NCI-H82 (cell line): ENCODE measurements around the gene FBXO34.
A peak's percentile ranks its signal among the peaks of the same experiment; 100 is the strongest.

Source experiments
- DNase-seq: peaks from one replicate; lab custom pipeline; 2025; lab: John Stamatoyannopoulos, UW

FBXO34 gene, protein sequence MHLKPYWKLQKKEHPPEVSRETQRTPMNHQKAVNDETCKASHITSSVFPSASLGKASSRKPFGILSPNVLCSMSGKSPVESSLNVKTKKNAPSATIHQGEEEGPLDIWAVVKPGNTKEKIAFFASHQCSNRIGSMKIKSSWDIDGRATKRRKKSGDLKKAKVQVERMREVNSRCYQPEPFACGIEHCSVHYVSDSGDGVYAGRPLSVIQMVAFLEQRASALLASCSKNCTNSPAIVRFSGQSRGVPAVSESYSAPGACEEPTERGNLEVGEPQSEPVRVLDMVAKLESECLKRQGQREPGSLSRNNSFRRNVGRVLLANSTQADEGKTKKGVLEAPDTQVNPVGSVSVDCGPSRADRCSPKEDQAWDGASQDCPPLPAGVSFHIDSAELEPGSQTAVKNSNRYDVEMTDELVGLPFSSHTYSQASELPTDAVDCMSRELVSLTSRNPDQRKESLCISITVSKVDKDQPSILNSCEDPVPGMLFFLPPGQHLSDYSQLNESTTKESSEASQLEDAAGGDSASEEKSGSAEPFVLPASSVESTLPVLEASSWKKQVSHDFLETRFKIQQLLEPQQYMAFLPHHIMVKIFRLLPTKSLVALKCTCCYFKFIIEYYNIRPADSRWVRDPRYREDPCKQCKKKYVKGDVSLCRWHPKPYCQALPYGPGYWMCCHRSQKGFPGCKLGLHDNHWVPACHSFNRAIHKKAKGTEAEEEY

DNA sequence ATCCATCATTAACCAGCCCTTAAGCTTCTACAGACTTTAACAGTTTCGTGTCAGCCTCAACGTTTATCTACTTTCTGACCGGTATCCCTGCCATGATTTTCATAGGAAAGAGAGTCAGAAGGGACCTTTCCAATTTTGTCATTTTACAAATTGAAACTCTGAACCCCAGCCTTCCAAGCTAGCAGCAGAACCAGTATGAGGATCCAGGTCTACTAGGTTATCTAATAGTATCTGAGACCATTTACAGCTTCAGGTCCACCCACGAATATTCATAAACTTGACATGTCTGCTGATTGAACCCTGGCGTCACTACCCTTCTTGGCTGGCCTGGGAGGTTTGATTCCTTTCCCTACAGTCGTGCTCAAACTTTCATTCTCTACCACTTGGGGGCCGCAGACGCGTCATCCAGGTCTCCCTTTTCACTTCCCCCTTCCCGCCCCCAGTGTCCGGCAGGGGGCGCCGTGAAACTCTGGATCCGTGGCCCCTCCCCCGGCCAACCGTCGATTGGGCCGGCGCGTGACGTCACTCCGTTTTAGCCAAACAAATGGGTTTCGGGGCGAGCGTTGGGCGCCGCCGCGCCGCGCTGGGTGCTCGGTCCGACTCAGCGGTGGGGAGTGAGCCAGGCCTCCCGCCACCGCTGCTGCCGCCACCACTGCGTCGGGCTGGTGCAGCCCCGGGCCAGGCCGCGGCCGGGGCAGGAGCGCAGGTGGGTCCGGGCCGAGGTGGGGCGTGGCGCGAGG lies at the start of gene FBXO34:
Gene FBXO34, plus strand, starts transcription at position 590 of the 740 bp plus-strand sequence. CDS start 78,970 bp downstream, outside the sequence.
- DNase-seq = peak; percentile 98

- DNase-seq = no peak
Observed at GRCh38 chr14:55221968-55222367, 49.3 kb upstream of the FBXO34 start.

DNA sequence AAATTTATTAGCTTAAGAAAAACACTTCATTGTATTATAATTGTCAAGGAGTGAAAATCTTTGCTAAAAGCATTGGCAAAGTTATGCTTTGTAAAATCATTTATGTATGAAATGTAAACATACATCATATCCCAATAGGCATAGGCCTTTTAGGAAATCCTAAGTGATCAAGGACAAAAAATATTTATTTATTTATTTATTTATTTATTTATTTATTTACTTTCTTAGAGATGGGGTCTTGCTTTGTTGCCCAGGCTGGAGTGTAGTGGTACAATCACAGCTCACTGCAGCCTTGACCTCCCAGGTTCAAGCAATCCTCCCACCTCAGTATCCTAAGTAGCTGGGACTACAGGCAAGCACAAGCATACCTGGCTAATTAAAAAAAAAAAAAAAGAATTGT lies 47.9 kb upstream of the FBXO34 start:
- DNase-seq = no peak

- DNase-seq = no peak
Observed at GRCh38 chr14:55228261-55228660, 43.0 kb upstream of the FBXO34 start.

DNA sequence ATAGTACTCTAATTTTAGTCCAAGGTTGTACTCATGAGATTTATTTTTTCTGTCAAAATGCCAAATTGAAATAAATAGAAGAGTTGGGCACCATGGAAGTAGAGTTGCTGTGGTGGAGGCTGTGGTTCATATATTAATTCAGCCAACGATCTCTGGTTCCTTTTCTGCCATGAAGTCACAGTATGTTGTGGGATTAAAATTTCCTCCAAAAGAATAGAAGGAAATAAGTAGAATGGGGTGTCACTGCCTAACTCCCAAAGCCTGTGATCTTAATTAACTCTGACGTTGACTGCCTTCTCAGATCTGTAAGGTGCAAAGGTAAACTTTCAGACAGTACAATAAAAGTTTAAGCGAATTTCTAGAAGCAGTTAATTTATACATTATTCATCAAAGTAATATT lies 37.6 kb upstream of the FBXO34 start:
- DNase-seq = no peak

DNA sequence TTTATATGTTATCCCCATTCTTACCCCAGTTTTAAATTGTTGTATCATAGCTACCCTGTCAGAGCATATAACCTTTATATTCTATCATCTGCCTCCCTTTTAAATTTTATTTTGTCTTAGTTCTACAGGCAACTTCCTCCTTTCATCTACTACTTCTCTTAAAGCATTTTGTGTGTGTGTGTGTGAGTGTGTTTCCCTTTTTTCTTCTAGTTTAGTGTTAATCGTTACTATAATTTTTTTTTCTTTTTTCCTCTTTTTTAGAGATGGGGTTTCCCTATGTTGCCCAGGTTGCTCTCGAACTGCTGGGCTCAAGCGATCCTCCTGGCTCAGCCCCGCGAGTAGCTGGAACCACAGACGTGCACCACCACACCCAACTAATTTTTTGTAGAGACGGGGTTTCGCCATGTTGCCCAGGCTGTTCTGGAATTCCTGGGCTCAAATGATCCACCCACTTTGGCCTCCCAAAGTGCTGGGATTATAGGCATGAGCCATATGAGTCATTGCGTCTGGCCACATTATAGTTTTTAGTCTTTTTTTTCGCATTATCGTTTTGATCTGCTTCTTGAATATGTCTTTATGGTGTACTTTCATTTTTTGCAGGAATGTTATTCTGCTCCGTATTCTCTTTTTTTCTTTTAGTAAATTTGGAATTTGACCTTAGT lies 33.1 kb upstream of the FBXO34 start:
- DNase-seq = no peak

DNA sequence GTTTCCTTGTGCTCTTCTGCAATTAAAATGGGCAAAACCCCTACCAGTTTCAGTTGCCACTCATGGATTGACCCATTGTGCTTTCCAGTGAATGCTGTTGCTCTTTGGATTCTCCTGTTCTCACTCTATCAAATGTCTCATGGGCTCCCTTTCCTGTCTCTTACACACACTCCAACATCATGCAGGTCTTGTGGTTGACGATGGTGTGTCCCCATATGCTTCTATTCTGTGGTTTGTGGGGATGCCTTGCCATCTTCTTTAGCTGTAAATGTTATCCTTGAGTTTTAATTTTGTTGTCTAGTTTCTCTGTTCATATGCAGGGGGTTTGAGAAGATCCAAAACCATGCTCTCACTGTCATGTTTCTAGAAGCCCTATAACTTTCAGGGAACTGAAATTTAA lies 31.9 kb upstream of the FBXO34 start:
- no peak for DNase-seq

- no peak for DNase-seq
Observed at GRCh38 chr14:55240526-55241178, 30.6 kb upstream of the FBXO34 start.

DNA sequence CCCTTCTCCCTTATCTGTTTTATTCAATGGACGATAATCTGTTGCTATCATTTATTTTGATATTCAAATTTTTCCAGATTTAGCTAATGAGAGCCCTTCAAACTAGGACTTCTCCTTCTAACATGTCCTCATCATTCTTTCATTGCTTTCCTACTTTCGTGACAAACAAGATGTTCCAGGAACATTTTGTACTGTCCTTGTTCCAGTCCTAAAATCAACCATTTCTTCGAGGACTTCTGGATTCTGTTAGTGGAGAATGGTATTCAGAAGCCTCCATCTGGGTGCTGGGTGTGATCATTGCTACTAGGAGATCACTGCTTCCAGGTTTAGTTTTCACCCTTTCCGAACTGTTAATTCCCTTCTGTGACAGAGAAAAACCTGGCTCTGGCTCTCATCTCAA lies 29.5 kb upstream of the FBXO34 start:
- no peak for DNase-seq

DNA sequence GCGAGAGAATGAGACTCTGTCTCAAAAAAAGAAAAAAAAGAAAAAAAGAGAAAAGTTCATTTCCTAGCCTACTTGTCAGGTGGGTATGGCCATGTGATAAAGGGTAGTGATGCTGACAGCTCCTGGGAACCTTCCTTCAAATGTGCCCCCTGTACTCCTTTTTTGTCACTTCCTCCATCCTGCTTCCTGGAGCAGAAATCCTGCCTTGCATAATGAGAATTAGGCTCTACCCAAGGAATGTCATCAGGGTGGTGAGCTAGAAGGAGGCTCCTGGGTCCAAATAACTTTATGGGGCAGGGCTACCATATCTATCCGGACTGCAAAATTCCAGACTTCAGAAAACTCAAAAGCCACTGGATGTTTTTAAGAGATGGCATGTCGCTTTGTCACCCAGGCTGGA lies 27.8 kb upstream of the FBXO34 start:
- DNase-seq = no peak

GRCh38 chr14:55243813-55244212 lies 27.4 kb upstream of the FBXO34 start:
- no peak for DNase-seq

- peak; percentile 43 for DNase-seq
Observed at GRCh38 chr14:55245657-55246268, 25.5 kb upstream of the FBXO34 start.

DNA sequence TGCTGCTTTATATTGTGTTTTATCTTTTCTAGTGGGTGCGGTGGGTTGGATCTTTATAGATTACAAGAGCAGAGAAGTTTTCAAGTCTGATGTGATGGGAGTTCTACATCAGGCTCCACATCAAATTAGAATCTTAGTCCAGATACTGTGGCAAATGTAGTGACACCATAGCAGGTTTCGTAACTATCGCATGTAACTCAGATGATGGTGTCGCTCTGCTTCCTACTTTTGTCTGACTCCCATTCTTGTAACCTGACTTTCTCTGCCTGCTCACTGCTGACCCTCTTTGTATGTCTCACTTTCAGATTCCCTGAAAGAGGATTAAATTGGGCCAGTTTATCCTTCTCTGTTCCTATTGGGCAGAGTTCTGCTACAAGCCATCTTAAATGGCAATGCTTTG lies 22.8 kb upstream of the FBXO34 start:
- peak; percentile 13 for DNase-seq

DNA sequence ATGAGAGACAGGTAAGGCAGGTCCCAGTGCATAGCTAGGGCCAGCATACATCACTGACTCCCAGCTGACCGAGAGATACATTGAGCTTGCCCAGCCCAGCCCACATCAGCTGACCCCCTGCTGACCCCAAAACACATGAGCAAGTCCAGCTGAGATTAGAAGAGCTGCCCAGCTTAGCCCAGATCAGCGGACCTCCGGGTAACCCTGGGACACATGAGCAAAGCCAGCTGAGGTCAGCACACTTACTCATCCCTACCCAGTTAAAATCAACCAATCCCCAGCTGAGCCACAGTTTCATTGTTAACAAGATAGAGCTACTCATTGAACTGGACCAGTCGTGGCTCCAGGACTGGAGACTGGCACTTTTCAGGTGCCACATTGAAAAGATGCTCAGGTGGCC lies 21.8 kb upstream of the FBXO34 start:
- DNase-seq = peak; percentile 31

DNA sequence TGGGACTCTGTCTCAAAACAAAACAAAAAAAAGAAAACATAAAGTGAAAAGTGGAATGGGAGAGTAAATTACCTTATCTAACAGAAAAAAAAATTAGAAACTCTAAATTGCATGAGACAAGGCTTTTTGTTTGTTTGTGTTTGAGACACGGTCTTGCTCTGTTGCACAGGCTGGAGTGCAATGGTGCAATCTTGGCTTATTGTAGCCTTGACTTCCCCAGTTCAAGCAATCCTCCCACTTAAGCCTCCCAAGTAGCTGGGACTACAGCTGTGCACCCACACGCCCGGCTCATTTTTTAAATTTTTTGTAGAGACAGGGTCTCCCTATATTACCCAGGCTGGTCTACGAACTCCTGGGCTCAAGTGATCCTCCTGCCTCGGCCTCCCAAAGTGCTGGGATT lies 17.9 kb upstream of the FBXO34 start:
- DNase-seq = no peak

- DNase-seq = peak; percentile 14
Observed at GRCh38 chr14:55254581-55254980, 16.6 kb upstream of the FBXO34 start.

GRCh38 chr14:55255979-55256378 lies 15.2 kb upstream of the FBXO34 start:
- no peak for DNase-seq

GRCh38 chr14:55256586-55256985 lies 14.6 kb upstream of the FBXO34 start:
- no peak for DNase-seq

GRCh38 chr14:55265197-55265596 lies 6.0 kb upstream of the FBXO34 start:
- DNase-seq = no peak

GRCh38 chr14:55267820-55268219 lies 3.4 kb upstream of the FBXO34 start:
- no peak for DNase-seq
